DND-41 (cell line): ENCODE measurements around the gene RPL7A.

Source experiments
- CTCF ChIP-seq: IDR thresholded peaks from 2 replicates; pipeline ENCODE4 v1.5.1; 2012; ENCODE audit warnings: borderline replicate concordance, low read length, moderate library complexity, mild to moderate bottlenecking; ENCODE audit not compliant: poor library complexity, severe bottlenecking; ENCODE audit errors: extremely low read depth
- EZH2 ChIP-seq: IDR thresholded peaks from 3 replicates; pipeline ENCODE4 v1.6.1; 2012; ENCODE audit warnings: borderline replicate concordance, low read depth, mild to moderate bottlenecking, moderate library complexity, low read length, inconsistent platforms; ENCODE audit not compliant: severe bottlenecking

- TF ChIP-seq CTCF: no peak
- no peak for TF ChIP-seq EZH2
Measured at GRCh38 chr9:133367778-133368177, 19.8 kb downstream of the RPL7A start.
